Measurements from ENCODE around the gene KRT83.

Gene KRT83

GRCh38 chr12:52342781-52343490, 21.7 kb upstream of the KRT83 start:
- Histone ChIP-seq H2AFZ (no peak overlapping the region), H3K4me3 (ENCODE audit: low read depth, low read length) (no peak overlapping the region)
- no peak for TF ChIP-seq CTCF (IDR thresholded peaks at IDR 0.05)

DNA sequence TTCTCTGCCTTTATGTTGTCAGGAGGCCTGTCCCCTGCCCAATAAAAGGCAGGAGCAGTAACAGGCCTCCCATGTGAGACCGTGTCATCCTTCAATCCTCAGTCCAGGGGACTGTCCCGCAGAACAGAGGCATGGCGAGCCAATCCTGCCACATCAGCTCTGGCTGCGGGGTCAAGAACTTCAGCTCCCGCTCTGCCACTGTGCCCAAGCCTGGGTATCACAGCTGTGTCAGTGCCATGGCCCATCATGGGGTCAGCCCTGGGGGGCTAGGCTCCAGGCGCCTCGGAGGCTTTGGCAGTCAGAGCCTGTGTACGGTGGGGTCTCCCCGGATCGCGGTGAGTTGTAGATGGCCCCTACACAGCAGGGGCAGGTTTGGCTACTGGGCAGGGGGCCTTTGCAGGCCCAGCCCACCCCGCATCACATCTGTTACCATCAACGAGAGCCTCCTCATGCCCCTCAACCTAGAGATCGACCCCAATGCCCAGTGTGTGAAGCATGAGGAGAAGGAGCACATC, 19.9 kb upstream of the KRT83 start:
- no peaks in the 10 kb centered on the region for H3K36me3 ChIP-seq (ENCODE audit: control insufficient read depth, insufficient read depth, low read length)
- H3K9me3 ChIP-seq (ENCODE audit: control insufficient read depth, low read length), result no peaks in the 10 kb centered on the region
- no peak overlapping the region for H3K27ac ChIP-seq
- H3K4me2 ChIP-seq (ENCODE audit: low read length), result no peak overlapping the region
- no peak for TF ChIP-seq CTCF (IDR thresholded peaks at IDR 0.05)
- no peaks in the 10 kb centered on the region for H3K79me2 ChIP-seq
- H3K4me1 ChIP-seq, result peaks cover 6% of the 10 kb centered on the region
- no peaks in the 10 kb centered on the region for H3K27me3 ChIP-seq (ENCODE audit: control insufficient read depth, insufficient read depth, low read length)
- H2AFZ ChIP-seq, result no peak overlapping the region
- H3K9ac ChIP-seq, result no peak overlapping the region
- H3K4me3 ChIP-seq (ENCODE audit: low read depth, low read length), result no peak overlapping the region

More at GRCh38 chr12:52342781-52343490, 21.7 kb upstream of the KRT83 start:
- no peak overlapping the region for H3K4me2 ChIP-seq (ENCODE audit: low read length)
- H3K27me3 ChIP-seq (ENCODE audit: control insufficient read depth, insufficient read depth, low read length), result no peaks in the 10 kb centered on the region
- H3K4me1 ChIP-seq, result peaks cover 6% of the 10 kb centered on the region
- no peak overlapping the region for H3K9ac ChIP-seq
- H3K27ac ChIP-seq, result no peak overlapping the region
- H3K9me3 ChIP-seq (ENCODE audit: control insufficient read depth, low read length), result no peaks in the 10 kb centered on the region
- no peaks in the 10 kb centered on the region for H3K36me3 ChIP-seq (ENCODE audit: control insufficient read depth, insufficient read depth, low read length)
- no peaks in the 10 kb centered on the region for H3K79me2 ChIP-seq

- H3K4me2 ChIP-seq (ENCODE audit: low read length), result no peak overlapping the region
- peaks cover 6% of the 10 kb centered on the region for H3K4me1 ChIP-seq
- no peak overlapping the region for H3K9ac ChIP-seq
- H3K27ac ChIP-seq, result no peak overlapping the region
- no peaks in the 10 kb centered on the region for H3K9me3 ChIP-seq (ENCODE audit: control insufficient read depth, low read length)
- H3K4me3 ChIP-seq (ENCODE audit: low read depth, low read length), result no peak overlapping the region
- H3K79me2 ChIP-seq, result no peaks in the 10 kb centered on the region
- no peak for TF ChIP-seq CTCF (IDR thresholded peaks at IDR 0.05)
- no peak overlapping the region for H2AFZ ChIP-seq
- no peaks in the 10 kb centered on the region for H3K36me3 ChIP-seq (ENCODE audit: control insufficient read depth, insufficient read depth, low read length)
- H3K27me3 ChIP-seq (ENCODE audit: control insufficient read depth, insufficient read depth, low read length), result no peaks in the 10 kb centered on the region
These were observed 17.2 kb upstream of the KRT83 start for GRCh38 chr12:52338241-52338960.

DNA sequence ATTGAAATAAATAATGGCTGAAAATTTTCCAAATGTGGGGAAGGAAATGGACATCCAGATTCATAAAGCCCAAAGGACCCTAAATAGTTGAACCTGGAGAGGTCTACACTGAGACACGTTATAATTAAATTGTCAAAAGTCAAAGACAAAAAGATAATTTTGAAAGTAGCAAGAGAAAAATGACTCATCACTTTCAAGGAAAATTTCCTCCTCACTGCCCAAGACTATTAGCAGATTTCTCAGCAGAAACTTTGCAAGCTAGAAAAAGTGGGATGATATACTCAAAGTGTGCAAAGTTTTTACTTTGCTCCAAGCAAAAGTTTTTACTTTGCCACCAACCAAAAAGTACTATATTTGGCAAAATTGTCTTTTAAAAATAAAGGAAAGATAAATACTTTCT, 15.9 kb upstream of the KRT83 start:
- no peak overlapping the region for H3K4me2 ChIP-seq (ENCODE audit: low read length)
- no peaks in the 10 kb centered on the region for H3K36me3 ChIP-seq (ENCODE audit: control insufficient read depth, insufficient read depth, low read length)
- H3K27me3 ChIP-seq (ENCODE audit: control insufficient read depth, insufficient read depth, low read length), result no peaks in the 10 kb centered on the region
- H3K9ac ChIP-seq, result no peak overlapping the region
- H3K9me3 ChIP-seq (ENCODE audit: control insufficient read depth, low read length), result no peaks in the 10 kb centered on the region
- H3K4me3 ChIP-seq (ENCODE audit: low read depth, low read length), result no peak overlapping the region
- H3K79me2 ChIP-seq, result no peaks in the 10 kb centered on the region
- TF ChIP-seq CTCF (IDR thresholded peaks at IDR 0.05), result no peak
- H3K4me1 ChIP-seq, result peaks cover 16% of the 10 kb centered on the region
- H3K27ac ChIP-seq, result no peak overlapping the region
- no peak overlapping the region for H2AFZ ChIP-seq

Measured in parathyroid adenoma (tissue), 2 donors.